WTC11 (cell line): ENCODE measurements around the gene ZNF814. TPM values are rescaled to one million over a fixed set of nuclear protein-coding genes. Genes with fewer than 3 reads are reported as not detected.
"Not testable (repeated sequence)": the region's sequence is repeated elsewhere in the genome, so short reads cannot be mapped to it uniquely, and the experiment has no call there.

Experiments used
- ATAC-seq: fragments of 200-7000 bp; cut with Tn5 transposase; 2 replicates; pipeline ENCODE4 v1.10.0; 2021; ENCODE audit warnings: mild to moderate bottlenecking, moderate library complexity
- CTCF ChIA-PET: fragments of 300-600 bp; sonication (Branson Sonifier 250); formaldehyde crosslinking; loops from one replicate; lab custom pipeline; 2021; ENCODE audit warnings: antibody characterized with exemption; lab: Charles Lee
- POLR2A ChIA-PET: fragments of 350-600 bp; sonication (Branson Sonifier 250); formaldehyde crosslinking; loops from one replicate; lab custom pipeline; 2021; ENCODE audit warnings: antibody characterized with exemption; lab: Charles Lee
- DNase-seq: peaks from one replicate; pipeline ENCODE4 v3.0.0; 2021; ENCODE audit warnings: low spot score
- H3K27ac Mint-ChIP-seq: 2 replicates; pipeline ENCODE4 v1.8.0; 2021; ENCODE audit warnings: mixed read lengths
- H3K27me3 Mint-ChIP-seq: 2 replicates; pipeline ENCODE4 v1.8.0; 2021; ENCODE audit warnings: low read depth, mild to moderate bottlenecking, moderate library complexity, mixed read lengths
- H3K36me3 Mint-ChIP-seq: 2 replicates; pipeline ENCODE4 v1.8.0; 2021; ENCODE audit warnings: mixed read lengths
- H3K4me1 Mint-ChIP-seq: 2 replicates; pipeline ENCODE4 v1.8.0; 2022; ENCODE audit warnings: mixed read lengths
- H3K4me3 Mint-ChIP-seq: 2 replicates; pipeline ENCODE4 v1.8.0; 2021; ENCODE audit warnings: mild to moderate bottlenecking, moderate library complexity, mixed read lengths
- H3K9me3 Mint-ChIP-seq: 2 replicates; pipeline ENCODE4 v1.8.0; 2021; ENCODE audit warnings: mixed read lengths
- ATF3 ChIP-seq: sonication (generic); formaldehyde crosslinking; conservative IDR thresholded peaks from 2 replicates; pipeline ENCODE4 v1.8.1; 2022; ENCODE audit warnings: mild to moderate bottlenecking, missing genetic modification reagents
- E2F4 ChIP-seq: sonication (generic); formaldehyde crosslinking; IDR thresholded peaks from 2 replicates; pipeline ENCODE4 v1.8.1; 2022; ENCODE audit warnings: low read depth, mild to moderate bottlenecking, moderate library complexity, missing genetic modification reagents, borderline replicate concordance
- E2F5 ChIP-seq: sonication (generic); formaldehyde crosslinking; IDR thresholded peaks from 2 replicates; pipeline ENCODE4 v1.8.1; 2022; ENCODE audit warnings: mild to moderate bottlenecking, moderate library complexity, missing genetic modification reagents
- EMX1 ChIP-seq: fragments of 250-450 bp; sonication (Bioruptor Pico); IDR thresholded peaks from 2 replicates; pipeline ENCODE4 v1.8.0; 2021; ENCODE audit warnings: mild to moderate bottlenecking
- GRHL2 ChIP-seq: fragments of 250-450 bp; sonication (Bioruptor Pico); IDR thresholded peaks from 2 replicates; pipeline ENCODE4 v1.8.0; 2022; ENCODE audit warnings: mild to moderate bottlenecking, moderate library complexity; ENCODE audit not compliant: insufficient replicate concordance, severe bottlenecking
- GTF2I ChIP-seq: fragments of 250-450 bp; sonication (Bioruptor Pico); conservative IDR thresholded peaks from 2 replicates; pipeline ENCODE4 v1.4.0; 2021; ENCODE audit warnings: mild to moderate bottlenecking
- HMGXB4 ChIP-seq: sonication (generic); formaldehyde crosslinking; IDR thresholded peaks from 2 replicates; pipeline ENCODE4 v1.8.1; 2023; ENCODE audit warnings: mild to moderate bottlenecking, moderate library complexity, missing genetic modification reagents
- JAZF1 ChIP-seq: fragments of 250-450 bp; sonication (Bioruptor Pico); IDR thresholded peaks from 2 replicates; pipeline ENCODE4 v1.9.0; 2021; ENCODE audit warnings: moderate library complexity, mild to moderate bottlenecking, inconsistent platforms
- MXD4 ChIP-seq: fragments of 250-450 bp; sonication (Bioruptor Pico); IDR thresholded peaks from 2 replicates; pipeline ENCODE4 v1.8.0; 2021; ENCODE audit warnings: mild to moderate bottlenecking, moderate library complexity, borderline replicate concordance
- MYBL2 ChIP-seq: sonication (generic); formaldehyde crosslinking; IDR thresholded peaks from 2 replicates; pipeline ENCODE4 v1.8.1; 2023; ENCODE audit warnings: mild to moderate bottlenecking, moderate library complexity, missing genetic modification reagents
- NFYB ChIP-seq: sonication (generic); formaldehyde crosslinking; conservative IDR thresholded peaks from 2 replicates; pipeline ENCODE4 v1.8.0; 2022; ENCODE audit warnings: low read depth, missing genetic modification reagents
- OVOL2 ChIP-seq: fragments of 250-450 bp; sonication (Bioruptor Pico); IDR thresholded peaks from 2 replicates; pipeline ENCODE4 v1.9.0; 2021; ENCODE audit warnings: mild to moderate bottlenecking, borderline replicate concordance
- PRRX2 ChIP-seq: fragments of 250-450 bp; sonication (Bioruptor Pico); IDR thresholded peaks from 2 replicates; pipeline ENCODE4 v1.8.0; 2021; ENCODE audit warnings: mild to moderate bottlenecking
- RORB ChIP-seq: fragments of 250-450 bp; sonication (Bioruptor Pico); IDR thresholded peaks from 2 replicates; pipeline ENCODE4 v1.9.0; 2021; ENCODE audit warnings: mild to moderate bottlenecking
- SP1 ChIP-seq: sonication (generic); formaldehyde crosslinking; conservative IDR thresholded peaks from 2 replicates; pipeline ENCODE4 v1.8.1; 2022; ENCODE audit warnings: missing genetic modification reagents
- USF1 ChIP-seq: sonication (generic); formaldehyde crosslinking; IDR thresholded peaks from 2 replicates; pipeline ENCODE4 v1.8.0; 2022; ENCODE audit warnings: mild to moderate bottlenecking, missing genetic modification reagents
- USF2 ChIP-seq: sonication (generic); formaldehyde crosslinking; IDR thresholded peaks from 2 replicates; pipeline ENCODE4 v1.8.1; 2023; ENCODE audit warnings: mild to moderate bottlenecking, missing genetic modification reagents, moderate library complexity
- ZBTB43 ChIP-seq: sonication (generic); formaldehyde crosslinking; IDR thresholded peaks from 2 replicates; pipeline ENCODE4 v1.8.1; 2023; ENCODE audit warnings: mild to moderate bottlenecking, missing genetic modification reagents
- ZNF232 ChIP-seq: sonication (generic); formaldehyde crosslinking; IDR thresholded peaks from 2 replicates; pipeline ENCODE4 v1.8.0; 2022; ENCODE audit warnings: mild to moderate bottlenecking, missing genetic modification reagents
- total RNA-seq: library from RNA; stranded (reverse); gene quantifications from 3 replicates; pipeline ENCODE4 v1.2.3, GENCODE V29; 2021

The ZNF814 gene
- total RNA-seq, 1 experiment from 2014 or later = 60.7 TPM

GRCh38 chr19:57872450-57872849 lies 16.4 kb downstream of the ZNF814 start:
- DNase-seq = no peak
- ATAC-seq = no peak
- TF ChIP-seq OVOL2 (CRISPR knock-in tag) = no peak
- TF ChIP-seq USF2 (CRISPR knock-in tag) = no peak
- TF ChIP-seq MYBL2 (CRISPR knock-in tag) = no peak
- TF ChIP-seq RORB (CRISPR knock-in tag) = no peak
- no peak for TF ChIP-seq HMGXB4
- no peak for TF ChIP-seq PRRX2
- no peak for TF ChIP-seq EMX1
- TF ChIP-seq ATF3 (CRISPR knock-in tag) = no peak
- TF ChIP-seq SP1 (CRISPR knock-in tag) = no peak
- TF ChIP-seq NFYB (CRISPR knock-in tag) = no peak
- TF ChIP-seq, all 79 proteins: peak for 0
- Mint-ChIP-seq H3K4me1 (no peaks in the 10 kb centered on the region), H3K9me3 (peaks cover 57% of the 10 kb centered on the region), H3K4me3 (no peak overlapping the region), H3K27ac (no peak overlapping the region), H3K36me3 (peaks cover 89% of the 10 kb centered on the region), H3K27me3 (0 out of 2 replicates have a peak, but pooled peaks cover 4% of the 10 kb centered on the region)
- POLR2A ChIA-PET = no interaction called here
- CTCF ChIA-PET = no interaction called here

- ChIA-PET CTCF (no interaction called here), POLR2A (interaction anchor here (0.7 kb wide), 1 partner anchor 19 kb away, joined by 4 read pairs; the partner anchor contains the start of gene ZNF814)
- DNase-seq (no peak), ATAC-seq (no peak)
- no peak overlapping the region for H3K4me3 Mint-ChIP-seq
- H3K9me3 Mint-ChIP-seq = peaks cover 40% of the 10 kb centered on the region
- H3K4me1 Mint-ChIP-seq = no peaks in the 10 kb centered on the region
- H3K27me3 Mint-ChIP-seq = 0 out of 2 replicates have a peak, but pooled peaks cover 4% of the 10 kb centered on the region
- no peak for TF ChIP-seq E2F4 (CRISPR knock-in tag)
- no peak for TF ChIP-seq ZBTB43 (CRISPR knock-in tag)
- TF ChIP-seq GTF2I (CRISPR knock-in tag) = no peak
- H3K27ac Mint-ChIP-seq = no peak overlapping the region; the same call in 1 of the 2 replicates
- H3K36me3 Mint-ChIP-seq = peaks cover 86% of the 10 kb centered on the region
These were observed 18.6 kb downstream of the ZNF814 start for GRCh38 chr19:57870225-57870624.

GRCh38 chr19:57869655-57870054 lies 19.2 kb downstream of the ZNF814 start:
- peak overlapping the region; percentile 49; the same call in 1 of the 2 replicates for H3K27ac Mint-ChIP-seq
- CTCF ChIA-PET, DNase-seq, H3K4me3 Mint-ChIP-seq, ATAC-seq, H3K4me1 Mint-ChIP-seq, H3K27me3 Mint-ChIP-seq: not testable (repeated sequence)
- peaks cover 86% of the 10 kb centered on the region for H3K36me3 Mint-ChIP-seq
- H3K9me3 Mint-ChIP-seq = peaks cover 37% of the 10 kb centered on the region
- POLR2A ChIA-PET = interaction anchor here (0.7 kb wide), 1 partner anchor 19 kb away, joined by 4 read pairs; the partner anchor contains the start of gene ZNF814

GRCh38 chr19:57867868-57868492 lies 20.9 kb downstream of the ZNF814 start:
- Mint-ChIP-seq H3K4me1 (no peaks in the 10 kb centered on the region), H3K27me3 (no peaks in the 10 kb centered on the region), H3K27ac (peak overlapping the region; percentile 49), H3K36me3 (peaks cover 80% of the 10 kb centered on the region), H3K9me3 (peaks cover 20% of the 10 kb centered on the region), H3K4me3 (no peak overlapping the region)
- ChIA-PET CTCF (interaction anchor here (1.3 kb wide), 1 partner anchor 21 kb away, joined by 4 read pairs; the partner anchor contains the start of gene ZNF814), POLR2A (interaction anchor here (1.0 to 1.6 kb wide), 2 partner anchors 17 to 21 kb away, joined by 3 to 4 read pairs; partner anchors contain the start of gene ZNF814)
- DNase-seq (no peak), ATAC-seq (no peak)
- TF ChIP-seq GRHL2 (CRISPR knock-in tag) = no peak
- no peak for TF ChIP-seq GTF2I (CRISPR knock-in tag)
- no peak for TF ChIP-seq ATF3 (CRISPR knock-in tag)
- no peak for TF ChIP-seq SP1 (CRISPR knock-in tag)
- TF ChIP-seq USF1 = no peak
- TF ChIP-seq EMX1 = no peak
- no peak for TF ChIP-seq E2F5 (CRISPR knock-in tag)
- TF ChIP-seq ZNF232 (CRISPR knock-in tag) = no peak
- no peak for TF ChIP-seq JAZF1 (CRISPR knock-in tag)
- no peak for TF ChIP-seq MXD4
